ENCODE results near the gene CREB3. TPM values are rescaled to one million over a fixed set of nuclear protein-coding genes. Genes with fewer than 3 reads are reported as not detected.
A peak's percentile ranks its signal among the peaks of the same experiment; 100 is the strongest.

The CREB3 gene
- total and polyA plus RNA-seq, 12 donors = 47.0 to 142 (median 59.0) TPM

GRCh38 chr9:35685506-35685905 lies 47.0 kb upstream of the CREB3 start:
- H3K36me3 ChIP-seq (replicated peaks in 1 of 2) = peaks cover 0 to 34% of the 10 kb centered on the region in 2 donors
- WGBS, 4 donors = 72 to 76% (median 72%) methylated on average over 11 to 13 of the region's 13 CpGs
- H3K9me3 ChIP-seq (replicated peaks in 1 of 3) = no peaks in the 10 kb centered on the region
- TF ChIP-seq POLR2A (IDR thresholded peaks at IDR 0.05) = no peak
- TF ChIP-seq CTCF (IDR thresholded peaks at IDR 0.05) = no peak
- no peak overlapping the region for H3K4me3 ChIP-seq
- H3K27me3 ChIP-seq = no peaks in the 10 kb centered on the region
- intact Hi-C loops (cut with DNase I) = no loop called here
- peaks cover 24 to 31% of the 10 kb centered on the region in 2 donors for H3K4me1 ChIP-seq (replicated peaks in 1 of 2)
- DNase-seq = no peak
- no peak overlapping the region for H3K27ac ChIP-seq

GRCh38 chr9:35686222-35687203 lies 46.0 kb upstream of the CREB3 start:
- H3K36me3 ChIP-seq (replicated peaks in 1 of 2) = peaks cover 0 to 34% of the 10 kb centered on the region in 2 donors
- WGBS, 4 donors = 59 to 71% (median 64%) methylated on average over 11 of the region's 11 CpGs
- H3K9me3 ChIP-seq (replicated peaks in 1 of 3) = no peaks in the 10 kb centered on the region
- TF ChIP-seq POLR2A (IDR thresholded peaks at IDR 0.05) (no peak), CTCF (IDR thresholded peaks at IDR 0.05) (no peak)
- peaks cover 24 to 36% of the 10 kb centered on the region in 2 donors for H3K4me1 ChIP-seq (replicated peaks in 1 of 2)
- no peak overlapping the region for H3K4me3 ChIP-seq
- DNase-seq = peak in 1 of 7 donors; percentile 52
- H3K27me3 ChIP-seq = no peaks in the 10 kb centered on the region
- peak overlapping the region in 3 of 5 donors; percentile 21 to 89 (median 31) for H3K27ac ChIP-seq
- intact Hi-C loops (cut with DNase I) = no loop called here

- Histone ChIP-seq H3K4me3 (peak overlapping the region in 1 of 4 donors; percentile 7), H3K27ac (peak overlapping the region in 3 of 5 donors; percentile 38 to 93 (median 89)), H3K36me3 (replicated peaks in 1 of 2) (peaks cover 0 to 33% of the 10 kb centered on the region in 2 donors), H3K9me3 (replicated peaks in 1 of 3) (no peaks in the 10 kb centered on the region), H3K4me1 (replicated peaks in 1 of 2) (peaks cover 24 to 38% of the 10 kb centered on the region in 2 donors), H3K27me3 (no peaks in the 10 kb centered on the region)
- TF ChIP-seq POLR2A (IDR thresholded peaks at IDR 0.05) = no peak
- no peak for TF ChIP-seq CTCF (IDR thresholded peaks at IDR 0.05)
- intact Hi-C loops (cut with DNase I) = no loop called here
- DNase-seq = no peak
- 70 to 83% (median 79%) methylated on average over 2 of the region's 2 CpGs for WGBS, 4 donors
Measured at GRCh38 chr9:35687306-35687705, 45.2 kb upstream of the CREB3 start.

GRCh38 chr9:35687972-35688557 lies 44.4 kb upstream of the CREB3 start:
- Histone ChIP-seq H3K27me3 (no peaks in the 10 kb centered on the region), H3K9me3 (replicated peaks in 1 of 3) (no peaks in the 10 kb centered on the region), H3K4me1 (replicated peaks in 1 of 2) (peaks cover 24 to 38% of the 10 kb centered on the region in 2 donors), H3K36me3 (replicated peaks in 1 of 2) (peaks cover 0 to 26% of the 10 kb centered on the region in 2 donors), H3K4me3 (peak overlapping the region in 1 of 4 donors; percentile 70), H3K27ac (peak overlapping the region in 4 of 5 donors; percentile 79 to 93 (median 91))
- intact Hi-C loops (cut with DNase I) = no loop called here
- TF ChIP-seq POLR2A (IDR thresholded peaks at IDR 0.05) (no peak), CTCF (IDR thresholded peaks at IDR 0.05) (no peak)
- peak in 1 of 7 donors; percentile 68 for DNase-seq
- WGBS, 4 donors = 53 to 69% (median 62%) methylated on average over 2 of the region's 2 CpGs

Measured in adrenal gland (tissue), 12 donors.